NCI-H1105 treated with DMSO at 0.1 percent for 48 hours (cell line): Measurements from ENCODE around the gene AGR3.

Source experiments
- DNase-seq: peaks from one replicate; lab custom pipeline; 2025; lab: John Stamatoyannopoulos, UW

Gene AGR3

GRCh38 chr7:16836481-16836880 is 45.3 kb downstream of the AGR3 start:
- no peak for DNase-seq

DNA sequence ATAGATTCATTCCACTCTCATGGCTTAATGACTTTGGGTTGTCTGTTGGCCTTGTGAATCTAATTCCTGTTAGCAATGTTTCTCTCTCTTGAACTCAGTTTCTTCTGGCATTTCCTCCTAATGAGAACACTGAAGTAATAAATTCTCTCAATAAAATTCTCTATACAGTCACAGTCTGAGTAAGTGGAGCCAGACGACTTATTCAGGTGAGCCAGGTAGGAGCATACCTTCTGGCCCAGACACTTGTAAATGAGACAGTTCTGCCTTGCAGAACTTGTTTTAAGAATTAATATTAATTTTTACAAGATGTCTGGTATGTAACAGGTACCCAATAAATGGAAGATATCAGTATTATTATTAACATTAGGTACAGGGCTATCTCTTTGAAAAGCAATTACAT is 48.4 kb downstream of the AGR3 start:
- no peak for DNase-seq

- no peak for DNase-seq
Measured at GRCh38 chr7:16826060-16826459, 55.7 kb downstream of the AGR3 start.

- no peak for DNase-seq
Measured at GRCh38 chr7:16822029-16822428, 59.8 kb downstream of the AGR3 start.

DNA sequence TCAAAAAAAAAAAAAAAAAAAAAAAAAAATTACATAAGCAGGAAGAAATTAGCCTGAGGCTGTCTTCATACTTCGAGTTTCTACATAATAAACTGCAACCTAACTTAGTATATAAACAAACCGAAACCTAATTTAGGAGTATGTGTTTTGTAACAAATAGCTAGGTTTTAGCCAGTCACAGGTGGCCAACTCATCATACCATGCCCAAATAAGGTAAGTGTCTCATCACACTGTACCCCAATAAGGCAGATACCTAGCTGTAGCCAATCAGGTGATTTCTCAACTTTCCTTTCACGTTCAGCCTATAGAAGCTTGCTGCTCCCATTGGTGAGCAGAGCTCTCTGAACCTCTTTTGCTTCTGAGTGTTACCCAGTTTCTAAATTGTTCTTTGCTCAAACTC is 63.1 kb downstream of the AGR3 start:
- DNase-seq: no peak

DNA sequence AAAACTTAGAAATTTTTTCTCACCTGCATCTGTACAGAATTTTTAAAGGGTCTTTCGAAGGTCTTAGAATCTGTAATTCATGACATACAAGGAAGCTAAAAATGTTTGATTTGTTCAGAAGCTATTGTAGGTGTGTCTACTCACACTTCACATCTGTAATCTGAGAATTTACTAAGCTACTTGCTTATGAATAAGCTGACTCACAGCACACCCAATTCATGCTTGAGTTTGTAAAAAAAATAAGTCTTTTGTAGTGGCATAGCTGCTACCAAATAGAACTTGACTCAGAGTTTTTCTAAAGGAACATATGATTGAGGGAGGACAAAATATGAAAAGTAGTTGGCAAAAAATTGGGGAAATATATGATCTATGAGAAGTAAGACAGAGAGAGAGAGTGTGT is 64.2 kb downstream of the AGR3 start:
- DNase-seq: no peak

GRCh38 chr7:16816824-16817223 is 65.0 kb downstream of the AGR3 start:
- no peak for DNase-seq

- no peak for DNase-seq
Measured at GRCh38 chr7:16815001-16815400, 66.8 kb downstream of the AGR3 start.

DNA sequence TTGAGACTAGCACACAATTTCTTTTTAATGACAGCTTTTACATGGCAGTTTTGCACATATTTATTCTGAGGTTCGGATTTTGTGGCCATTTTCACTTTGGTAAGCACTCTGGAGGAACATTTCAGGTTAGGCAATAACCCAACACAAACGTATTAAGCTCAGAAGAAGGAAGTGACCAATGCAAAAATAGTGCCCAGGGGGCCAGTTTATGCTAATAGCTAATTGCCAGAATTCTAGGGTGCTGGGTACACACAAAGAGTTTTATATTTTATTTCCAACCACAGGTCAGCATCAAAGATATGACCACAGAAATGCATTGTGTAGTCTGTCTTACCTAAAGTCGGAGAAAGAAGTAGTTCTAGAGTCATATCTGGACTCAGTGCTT is 68.6 kb downstream of the AGR3 start:
- DNase-seq: no peak

DNA sequence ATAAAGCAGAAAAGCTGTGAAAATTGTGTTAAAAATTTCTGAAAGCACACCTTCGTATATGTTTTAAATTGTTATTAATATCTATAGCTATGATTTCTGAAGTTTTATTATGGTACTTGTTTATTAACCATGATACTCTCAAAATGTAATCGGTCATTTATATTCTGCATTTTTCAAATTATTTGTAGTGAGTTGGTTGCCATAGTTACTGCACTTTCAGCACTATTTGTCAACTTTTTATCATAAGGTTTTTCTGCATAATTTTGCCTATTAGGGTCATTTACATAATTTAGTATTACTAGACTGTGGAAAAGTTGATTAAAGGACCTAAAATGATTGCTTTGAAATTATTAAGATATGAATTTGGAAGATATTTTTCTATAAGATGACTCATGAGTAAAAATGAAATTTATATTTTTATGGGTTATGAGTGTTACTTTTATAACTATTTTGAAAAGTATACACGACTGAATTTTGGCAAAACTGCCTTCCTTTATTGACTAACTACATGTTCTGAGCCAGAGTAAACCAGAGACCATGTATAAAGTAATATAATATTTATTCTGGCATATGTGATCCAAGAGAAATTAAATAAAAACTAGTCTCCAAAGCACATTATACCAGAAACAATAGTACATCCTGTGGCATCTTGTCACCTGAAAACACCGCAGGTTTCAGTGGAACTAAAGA is 69.1 kb downstream of the AGR3 start:
- no peak for DNase-seq

GRCh38 chr7:16811551-16811950 is 70.2 kb downstream of the AGR3 start:
- DNase-seq: no peak

DNA sequence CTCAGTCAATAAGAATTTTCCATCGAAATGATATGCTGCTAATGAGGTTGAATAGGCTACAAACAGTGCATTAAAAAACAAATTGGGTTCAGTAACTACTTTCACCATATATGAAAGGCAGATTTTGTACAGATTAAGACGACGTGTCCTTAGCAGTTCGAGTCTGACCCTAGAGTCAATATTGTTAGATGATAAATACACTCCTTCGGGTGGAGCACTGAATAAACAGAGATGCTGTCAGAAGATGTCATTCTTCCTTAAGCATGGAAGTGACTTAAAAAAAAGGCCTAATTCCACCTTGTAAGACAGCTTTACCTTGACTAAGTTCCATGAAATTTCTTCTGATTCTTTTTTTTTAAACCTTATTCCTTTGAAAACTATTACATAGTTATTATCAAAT is 71.2 kb downstream of the AGR3 start:
- DNase-seq: no peak

DNA sequence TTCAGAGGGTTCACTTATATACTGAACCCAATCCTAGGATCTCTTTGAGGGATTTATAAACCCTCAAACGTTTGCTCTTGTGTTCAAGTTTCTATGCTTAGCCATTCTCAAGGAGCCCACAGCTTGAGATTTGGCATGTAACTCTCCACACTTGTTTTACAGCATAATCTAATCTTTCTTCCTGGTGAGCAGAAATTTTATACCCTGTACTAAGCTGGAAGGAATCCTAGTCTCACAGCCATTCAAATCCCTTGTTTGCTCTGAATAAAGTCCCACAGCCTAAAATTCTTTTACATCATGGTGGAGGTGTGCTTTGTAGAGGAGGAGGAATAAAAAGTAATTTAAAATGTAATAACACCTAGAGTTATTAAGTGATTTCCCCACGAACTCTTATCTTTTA is 71.7 kb downstream of the AGR3 start:
- DNase-seq: no peak
